ENCODE measurements around the gene PTPN6.

The PTPN6 gene

GRCh38 chr12:7009512-7009911 is 58.4 kb downstream of the PTPN6 start:
- no peak for DNase-seq (ENCODE audit: low read depth in 2 of 2)

Data from stimulated activated CD4-positive, alpha-beta T cell treated with anti-CD3 and anti-CD28 coated beads, Interleukin-1b, Interleukin-23, amount 100 ng/mL, for 1 hour (primary cell).